PC-9 (cell line): ENCODE results near the gene ABI3BP.

Experiments used
- CTCF ChIP-seq: fragments of 200-600 bp; sonication (generic); conservative IDR thresholded peaks from 2 replicates; pipeline ENCODE4 v1.6.1; 2017; ENCODE audit warnings: mixed run types, antibody characterized with exemption, mild to moderate bottlenecking, moderate library complexity
- EZH2 ChIP-seq: fragments of 200-600 bp; sonication (generic); IDR thresholded peaks from 2 replicates; pipeline ENCODE4 v1.8.0; 2017; ENCODE audit warnings: antibody characterized with exemption, low read depth

GRCh38 chr3:100815583-100815982 is 177.6 kb downstream of the ABI3BP start:
- TF ChIP-seq CTCF: no peak
- TF ChIP-seq EZH2: no peak
